Gastrocnemius medialis (tissue), 4 donors: Measurements from ENCODE around the gene MAGEA8. TPM values are rescaled to one million over a fixed set of nuclear protein-coding genes. Genes with fewer than 3 reads are reported as not detected.
"Not testable (repeated sequence)": the region's sequence is repeated elsewhere in the genome, so short reads cannot be mapped to it uniquely, and the experiment has no call there.

Experiments
- ATAC-seq, 2 donors: fragments of 150-250 bp; one replicate each; pipeline ENCODE4 v1.9.1; 2016
- DNase-seq, 2 donors: peaks; one replicate each; pipeline ENCODE4 v3.0.0-alpha.2; 2019
- H3K27ac ChIP-seq, 4 donors: fragments of 200-600 bp; sonication (generic); 1 replicate in 1 of 4; 2 replicates in 3 of 4; pipeline ENCODE4 v1.5.1; 2016 to 2018; ENCODE audit warnings: mild to moderate bottlenecking in 2 of 4, moderate library complexity in 1 of 4
- H3K27me3 ChIP-seq, 3 donors: fragments of 200-600 bp; sonication (generic) in 2 of 3; 1 replicate in 1 of 3; 2 replicates in 2 of 3; pipeline versions ENCODE4 v1.5.1 to v1.6.0; 2016 to 2019; ENCODE audit warnings: mild to moderate bottlenecking in 1 of 3, moderate library complexity in 1 of 3
- H3K36me3 ChIP-seq, 2 donors: fragments of 200-600 bp; sonication (generic) in 1 of 2; one replicate each; pipeline ENCODE4 v1.5.1; 2017 to 2018
- H3K4me1 ChIP-seq, 2 donors: fragments of 200-600 bp; sonication (generic) in 1 of 2; one replicate each; pipeline ENCODE4 v1.5.1; 2016 to 2017; ENCODE audit warnings: mild to moderate bottlenecking in 2 of 2
- H3K4me3 ChIP-seq, 4 donors: fragments of 200-600 bp; sonication (generic) in 3 of 4; 1 replicate in 1 of 4; 2 replicates in 3 of 4; pipeline ENCODE4 v1.5.1; 2016 to 2019; ENCODE audit warnings: mild to moderate bottlenecking in 2 of 4
- H3K9me3 ChIP-seq, 3 donors: fragments of 200-600 bp; sonication (generic) in 2 of 3; 1 replicate in 1 of 3; 2 replicates in 2 of 3; pipeline ENCODE4 v1.5.1; 2016 to 2019
- CTCF ChIP-seq, 5 experiments: fragments of 450-650 bp in 3 of 5; fragments of 200-600 bp in 2 of 5; sonication (generic) in 2 of 5; IDR thresholded peaks in 4 of 5; conservative IDR thresholded peaks in 1 of 5; 1 replicate in 4 of 5; 2 replicates in 1 of 5; pipeline ENCODE4 v1.5.1; 2016 to 2019; ENCODE audit warnings: antibody characterized with exemption in 5 of 5, mild to moderate bottlenecking in 3 of 5, moderate library complexity in 3 of 5
- POLR2A ChIP-seq, 2 donors: fragments of 450-650 bp; IDR thresholded peaks; one replicate each; pipeline ENCODE4 v1.6.1; 2017; ENCODE audit warnings: antibody characterized with exemption in 2 of 2, mild to moderate bottlenecking in 2 of 2, moderate library complexity in 2 of 2
- in situ Hi-C, 4 donors: fragments of 200-750 bp; cut with MboI; loops; one replicate each; pipeline versions ENCODE4 v1.15.0 to v1.8.0; 2017; ENCODE audit warnings: low sequenced_read_pairs in 4 of 4
- intact Hi-C: fragments of 100-400 bp; cut with DNase I; formaldehyde crosslinking; loops from one replicate; pipeline ENCODE4 v1.15.1; 2023; ENCODE audit warnings: low total_unique reads
- total RNA-seq, 4 donors: library from RNA; depleted of rRNA; stranded (reverse); fragments of >200 nt; gene quantifications; one replicate each; pipeline versions ENCODE4 v1.1.0 to v1.2.3, GENCODE V29; 2016

Gene MAGEA8
- total RNA-seq, 4 donors from 2014 or later, result not detected

GRCh38 chrX:149877636-149878035 lies 3.3 kb upstream of the MAGEA8 start:
- no peak overlapping the region for H3K4me3 ChIP-seq
- peaks cover 0 to 5% (median 0%) of the 10 kb centered on the region in 3 donors for H3K9me3 ChIP-seq
- no peak for ATAC-seq
- intact Hi-C loops, result no loop called here
- no peak for DNase-seq
- no peaks in the 10 kb centered on the region for H3K4me1 ChIP-seq
- H3K27ac ChIP-seq, result no peak overlapping the region
- in situ Hi-C loops, result no loop called here
- H3K36me3 ChIP-seq, result no peaks in the 10 kb centered on the region
- TF ChIP-seq CTCF (IDR thresholded peaks at IDR 0.05 in 4 of 5, conservative IDR thresholded peaks at IDR 0.05 in 1 of 5), result no peak
- TF ChIP-seq POLR2A (IDR thresholded peaks at IDR 0.05), result no peak
- no peaks in the 10 kb centered on the region for H3K27me3 ChIP-seq

- H3K4me1 ChIP-seq, in situ Hi-C loops: not testable (repeated sequence)
These were observed 9.8 kb downstream of the MAGEA8 start for GRCh38 chrX:149890828-149891227.

GRCh38 chrX:149898554-149898953 lies 17.6 kb downstream of the MAGEA8 start:
- Histone ChIP-seq H3K4me3 (no peak overlapping the region), H3K27me3 (no peaks in the 10 kb centered on the region), H3K27ac (no peak overlapping the region), H3K9me3 (no peaks in the 10 kb centered on the region), H3K36me3 (no peaks in the 10 kb centered on the region), H3K4me1 (no peaks in the 10 kb centered on the region)
- DNase-seq (no peak), ATAC-seq (no peak)
- TF ChIP-seq POLR2A (IDR thresholded peaks at IDR 0.05) (no peak), CTCF (IDR thresholded peaks at IDR 0.05 in 4 of 5, conservative IDR thresholded peaks at IDR 0.05 in 1 of 5) (no peak)
- in situ Hi-C loops (no loop called here), intact Hi-C loops (no loop called here)

More at GRCh38 chrX:149890828-149891227, 9.8 kb downstream of the MAGEA8 start:
- ATAC-seq, H3K27me3 ChIP-seq, H3K9me3 ChIP-seq, DNase-seq, H3K4me3 ChIP-seq, H3K36me3 ChIP-seq, intact Hi-C loops, H3K27ac ChIP-seq: not testable (repeated sequence)

- no peak overlapping the region for H3K4me3 ChIP-seq
- H3K27ac ChIP-seq, result no peak overlapping the region
- no peaks in the 10 kb centered on the region for H3K27me3 ChIP-seq
- DNase-seq (no peak), ATAC-seq (no peak)
- TF ChIP-seq CTCF (IDR thresholded peaks at IDR 0.05 in 4 of 5, conservative IDR thresholded peaks at IDR 0.05 in 1 of 5), result no peak
- no peak for TF ChIP-seq POLR2A (IDR thresholded peaks at IDR 0.05)
- in situ Hi-C loops, result no loop called here
- H3K4me1 ChIP-seq, result no peaks in the 10 kb centered on the region
- H3K36me3 ChIP-seq, result no peaks in the 10 kb centered on the region
- H3K9me3 ChIP-seq, result no peaks in the 10 kb centered on the region
- intact Hi-C loops, result no loop called here
These were observed 23.1 kb downstream of the MAGEA8 start for GRCh38 chrX:149903889-149904748.

- intact Hi-C loops (no loop called here), in situ Hi-C loops (no loop called here)
- Histone ChIP-seq H3K27ac (no peak overlapping the region), H3K9me3 (no peaks in the 10 kb centered on the region), H3K27me3 (no peaks in the 10 kb centered on the region), H3K4me1 (no peaks in the 10 kb centered on the region), H3K4me3 (no peak overlapping the region), H3K36me3 (no peaks in the 10 kb centered on the region)
- TF ChIP-seq POLR2A (IDR thresholded peaks at IDR 0.05) (no peak), CTCF (IDR thresholded peaks at IDR 0.05 in 4 of 5, conservative IDR thresholded peaks at IDR 0.05 in 1 of 5) (no peak)
- no peak for DNase-seq
- no peak for ATAC-seq
These were observed 27.3 kb downstream of the MAGEA8 start for GRCh38 chrX:149908308-149908707.
